GM12878 (cell line): Measurements from ENCODE around the gene TPI1. TPM values are rescaled to one million over a fixed set of nuclear protein-coding genes. Genes with fewer than 3 reads are reported as not detected.

Experiments used
- ATAC-seq: fragments of 200-7000 bp; cut with Tn5 transposase; 3 replicates; pipeline ENCODE4 v1.9.1; 2020; ENCODE audit warnings: mild to moderate bottlenecking, moderate library complexity
- BruUV-seq: library from RNA; stranded (reverse); fragments of 400-500 nt; replicated peaks from 2 replicates; lab custom pipeline; 2021; lab: Mats Ljungman, UMichigan
- CTCF ChIA-PET: fragments of 300-600 bp; sonication (Branson Sonifier 250); formaldehyde crosslinking; extraction: SDS; loops from one replicate; lab custom pipeline; 2021; ENCODE audit warnings: inconsistent platforms; lab: Yijun Ruan, JAX
- POLR2A ChIA-PET: fragments of 350-600 bp; formaldehyde crosslinking; extraction: SDS; loops from one replicate; lab custom pipeline; 2021; ENCODE audit warnings: inconsistent platforms; lab: Charles Lee
- RAD21 ChIA-PET: fragments of 300-600 bp; sonication (Branson Sonifier 250); formaldehyde crosslinking; loops from one replicate; lab custom pipeline; 2023; ENCODE audit warnings: antibody characterized with exemption; ENCODE audit not compliant: unreplicated experiment; lab: Charles Lee
- SMC1A ChIA-PET: fragments of 300-600 bp; sonication (Branson Sonifier 250); formaldehyde crosslinking; loops from one replicate; lab custom pipeline; 2023; ENCODE audit not compliant: unreplicated experiment, uncharacterized antibody; lab: Charles Lee
- DNase-seq: peaks from one replicate; pipeline ENCODE4 v3.0.0-alpha.2; 2011; ENCODE audit warnings: low read depth, low spot score
- FAIRE-seq: peaks from 3 replicates; lab custom pipeline; 2011; peaks lifted over from hg19 to GRCh38; lab: Jason Lieb, UNC
- H2AFZ ChIP-seq: 2 replicates; pipeline ENCODE4 v1.6.0; 2011; ENCODE audit warnings: low read depth, low read length, control low read depth; ENCODE audit not compliant: control insufficient read depth
- H3K27ac ChIP-seq: 2 replicates; pipeline ENCODE4 v1.5.1; 2011; ENCODE audit warnings: control low read depth; ENCODE audit not compliant: control insufficient read depth, insufficient read depth
- H3K27me3 ChIP-seq, 2 experiments: replicated peaks in 1 of 2; 2 replicates each; pipeline versions ENCODE4 v1.6.0 to v1.6.1; 2011; ENCODE audit warnings: low read length in 1 of 2; ENCODE audit not compliant: control insufficient read depth in 2 of 2, insufficient read depth in 2 of 2
- H3K36me3 ChIP-seq, 2 experiments: 2 replicates each; pipeline ENCODE4 v1.5.1; 2011; ENCODE audit warnings: low read length in 1 of 2; ENCODE audit not compliant: control insufficient read depth in 2 of 2, insufficient read depth in 2 of 2
- H3K4me1 ChIP-seq: 2 replicates; pipeline ENCODE4 v1.6.1; 2011; ENCODE audit warnings: mild to moderate bottlenecking, low read length, moderate library complexity, mixed read lengths; ENCODE audit not compliant: control insufficient read depth, insufficient read depth
- H3K4me2 ChIP-seq: 2 replicates; pipeline ENCODE4 v1.6.0; 2011; ENCODE audit warnings: control low read depth; ENCODE audit not compliant: control insufficient read depth, insufficient read depth
- H3K4me3 ChIP-seq: fragments of 200-600 bp; sonication (generic); 2 replicates; pipeline ENCODE4 v1.5.1; 2016
- H3K79me2 ChIP-seq: 2 replicates; pipeline ENCODE4 v1.6.0; 2011; ENCODE audit warnings: low read length; ENCODE audit not compliant: control insufficient read depth, insufficient read depth
- H3K9ac ChIP-seq: 2 replicates; pipeline ENCODE4 v1.8.0; 2011; ENCODE audit warnings: low read length, control low read depth, mixed read lengths; ENCODE audit not compliant: control insufficient read depth, insufficient read depth
- H3K9me3 ChIP-seq: replicated peaks from 3 replicates; pipeline ENCODE4 v1.5.1; 2011; ENCODE audit warnings: mild to moderate bottlenecking, low read length; ENCODE audit not compliant: control insufficient read depth, insufficient read depth
- H4K20me1 ChIP-seq: 2 replicates; pipeline ENCODE4 v1.6.0; 2011; ENCODE audit not compliant: control insufficient read depth, insufficient read depth
- CBX3 ChIP-seq: fragments of 200-600 bp; sonication (generic); IDR thresholded peaks from 2 replicates; pipeline ENCODE4 v1.6.1; 2016; ENCODE audit warnings: low read depth, borderline replicate concordance
- CREM ChIP-seq: IDR thresholded peaks from 2 replicates; pipeline ENCODE4 v1.6.1; 2014; ENCODE audit warnings: antibody characterized with exemption, low read depth
- GATAD2B ChIP-seq: fragments of 450-650 bp; conservative IDR thresholded peaks from 2 replicates; pipeline ENCODE4 v1.6.1; 2017; ENCODE audit warnings: low read depth, mild to moderate bottlenecking, moderate library complexity
- HCFC1 ChIP-seq: fragments of 150-350 bp; IDR thresholded peaks from 2 replicates; pipeline ENCODE4 v1.6.1; 2014; ENCODE audit warnings: low read length
- HDAC2 ChIP-seq: fragments of 200-600 bp; sonication (generic); IDR thresholded peaks from 2 replicates; pipeline ENCODE4 v1.6.1; 2017
- KDM1A ChIP-seq: fragments of 200-600 bp; sonication (generic); IDR thresholded peaks from 2 replicates; pipeline ENCODE4 v1.6.1; 2016; ENCODE audit warnings: borderline replicate concordance
- KLF5 ChIP-seq: fragments of 450-650 bp; IDR thresholded peaks from 2 replicates; pipeline ENCODE4 v1.6.1; 2014; ENCODE audit warnings: mild to moderate bottlenecking; ENCODE audit not compliant: partially characterized antibody
- MYC ChIP-seq: IDR thresholded peaks from 2 replicates; pipeline ENCODE4 v1.6.1; 2011; ENCODE audit warnings: mild to moderate bottlenecking, low read length, moderate library complexity, inconsistent platforms; ENCODE audit not compliant: insufficient read depth, insufficient replicate concordance, insufficient read length, severe bottlenecking
- NFYB ChIP-seq: IDR thresholded peaks from 2 replicates; pipeline ENCODE4 v1.6.1; 2011; ENCODE audit warnings: low read depth, mild to moderate bottlenecking, low read length, improper control_type of control experiment, moderate library complexity; ENCODE audit not compliant: insufficient read depth
- NR2C2 ChIP-seq: IDR thresholded peaks from 2 replicates; pipeline ENCODE4 v1.6.1; 2011; ENCODE audit warnings: borderline replicate concordance, low read depth; ENCODE audit not compliant: control insufficient read depth, insufficient read length
- PAX8 ChIP-seq: fragments of 450-650 bp; IDR thresholded peaks from 2 replicates; pipeline ENCODE4 v1.6.1; 2017; ENCODE audit warnings: mild to moderate bottlenecking, moderate library complexity
- POLR2A ChIP-seq: IDR thresholded peaks from 2 replicates; pipeline ENCODE4 v1.6.1; 2011; ENCODE audit warnings: low read depth, mild to moderate bottlenecking, low read length
- RAD51 ChIP-seq: fragments of 450-650 bp; IDR thresholded peaks from 2 replicates; pipeline ENCODE4 v1.6.1; 2016; ENCODE audit warnings: moderate library complexity, mild to moderate bottlenecking, inconsistent platforms
- SMARCA5 ChIP-seq: fragments of 450-650 bp; IDR thresholded peaks from 2 replicates; pipeline ENCODE4 v1.6.1; 2017; ENCODE audit warnings: mild to moderate bottlenecking
- YBX1 ChIP-seq: fragments of 450-650 bp; IDR thresholded peaks from 2 replicates; pipeline ENCODE4 v1.6.1; 2016; ENCODE audit warnings: antibody characterized with exemption
- WGBS: methylation state at CpG from one replicate; pipeline ENCODE4 v1.1.6; 2016; ENCODE audit warnings: low lambda C conversion rate; ENCODE audit not compliant: insufficient replicate concordance, insufficient coverage; ENCODE audit errors: missing lambda C conversion rate; 5-methylcytosine and 5-hydroxymethylcytosine counted together
- in situ Hi-C: fragments of 300-500 bp; cut with MboI; formaldehyde crosslinking; loops from 9 replicates; pipeline ENCODE4 v1.14.3; 2018; ENCODE audit warnings: mixed read lengths
- intact Hi-C: fragments of 100-400 bp; cut with micrococcal nuclease; formaldehyde crosslinking; loops from one replicate; pipeline ENCODE4 v1.14.2; 2022; ENCODE audit not compliant: unreplicated experiment
- polyA plus RNA-seq, 11 experiments: library from polyadenylated mRNA; depleted of rRNA in 4 of 11; unstranded in 6 of 11; stranded (reverse) in 5 of 11; fragments of >200 nt; fragmentation: Nextera tagmentation in 4 of 11; fragmentation: Illumina TruSeq in 1 of 11; extraction: Ambion mirVana in 4 of 11; extraction: Trizol in 1 of 11; gene quantifications; 1 replicate in 1 of 11; 2 replicates in 10 of 11; pipeline versions ENCODE4 v1.2.1 to v1.2.3, GENCODE V29; 2011 to 2016; ENCODE audit warnings: inconsistent platforms in 2 of 11, missing spikeins in 2 of 11, low read depth in 1 of 11
- total RNA-seq, 4 experiments: library from RNA; depleted of rRNA in 3 of 4; stranded (reverse); fragments of >200 nt in 3 of 4; fragmentation: Illumina TruSeq in 1 of 4; extraction: Trizol in 1 of 4; gene quantifications; 2 replicates each; pipeline versions ENCODE4 v1.2.1 to v1.2.3, GENCODE V29; 2013 to 2021
- TF ChIP-seq, protein P1 (sequence below): IDR thresholded peaks from 2 replicates; pipeline ENCODE4 v1.6.1; 2012; ENCODE audit warnings: low read length, inconsistent platforms
- TF ChIP-seq, protein P2 (sequence below): fragments of 450-650 bp; IDR thresholded peaks from 2 replicates; pipeline ENCODE4 v1.6.1; 2016; ENCODE audit warnings: mild to moderate bottlenecking, moderate library complexity, borderline replicate concordance
- TF ChIP-seq, protein P3 (sequence below): fragments of 450-650 bp; IDR thresholded peaks from 2 replicates; pipeline ENCODE4 v1.6.1; 2018; ENCODE audit warnings: borderline replicate concordance, mild to moderate bottlenecking; ENCODE audit not compliant: partially characterized antibody

TPI1 gene
- total and polyA plus RNA-seq, 10 of the 15 experiments (the other 5 are each of a cell fraction or from before 2014, with no cell fraction given), result 916 to 7,349 (median 1,677) TPM

DNA sequence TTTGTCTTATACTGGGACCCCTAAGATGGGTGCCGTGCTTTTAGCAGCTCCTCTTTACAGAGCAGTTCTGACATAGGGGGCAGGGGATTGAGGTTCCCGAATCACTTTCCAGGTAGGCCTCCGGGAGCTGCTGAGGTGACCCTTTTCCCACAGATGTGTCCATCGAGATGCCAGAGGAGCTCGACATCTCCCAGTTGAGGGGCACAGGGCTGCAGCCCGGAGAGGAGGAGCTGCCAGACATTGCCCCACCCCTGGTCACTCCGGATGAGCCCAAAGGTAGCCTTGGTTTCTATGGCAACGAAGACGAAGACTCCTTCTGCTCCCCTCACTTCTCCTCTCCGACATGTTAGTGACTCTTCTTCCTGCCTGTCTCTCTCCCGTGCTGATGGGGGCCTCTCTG is 4.3 kb upstream of the TPI1 start:
- no peak for TF ChIP-seq NR2C2
- no peak for TF ChIP-seq HCFC1
- TF ChIP-seq YBX1, result no peak
- TF ChIP-seq KDM1A, result no peak
- TF ChIP-seq, protein P1, sequence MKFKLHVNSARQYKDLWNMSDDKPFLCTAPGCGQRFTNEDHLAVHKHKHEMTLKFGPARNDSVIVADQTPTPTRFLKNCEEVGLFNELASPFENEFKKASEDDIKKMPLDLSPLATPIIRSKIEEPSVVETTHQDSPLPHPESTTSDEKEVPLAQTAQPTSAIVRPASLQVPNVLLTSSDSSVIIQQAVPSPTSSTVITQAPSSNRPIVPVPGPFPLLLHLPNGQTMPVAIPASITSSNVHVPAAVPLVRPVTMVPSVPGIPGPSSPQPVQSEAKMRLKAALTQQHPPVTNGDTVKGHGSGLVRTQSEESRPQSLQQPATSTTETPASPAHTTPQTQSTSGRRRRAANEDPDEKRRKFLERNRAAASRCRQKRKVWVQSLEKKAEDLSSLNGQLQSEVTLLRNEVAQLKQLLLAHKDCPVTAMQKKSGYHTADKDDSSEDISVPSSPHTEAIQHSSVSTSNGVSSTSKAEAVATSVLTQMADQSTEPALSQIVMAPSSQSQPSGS, result no peak
- TF ChIP-seq POLR2A, result no peak
- TF ChIP-seq CREM, result no peak
- no peak for TF ChIP-seq CBX3
- no peak for TF ChIP-seq HDAC2
- TF ChIP-seq GATAD2B, result no peak
- no peak for TF ChIP-seq PAX8
- TF ChIP-seq RAD51, result no peak
- TF ChIP-seq, protein P2, sequence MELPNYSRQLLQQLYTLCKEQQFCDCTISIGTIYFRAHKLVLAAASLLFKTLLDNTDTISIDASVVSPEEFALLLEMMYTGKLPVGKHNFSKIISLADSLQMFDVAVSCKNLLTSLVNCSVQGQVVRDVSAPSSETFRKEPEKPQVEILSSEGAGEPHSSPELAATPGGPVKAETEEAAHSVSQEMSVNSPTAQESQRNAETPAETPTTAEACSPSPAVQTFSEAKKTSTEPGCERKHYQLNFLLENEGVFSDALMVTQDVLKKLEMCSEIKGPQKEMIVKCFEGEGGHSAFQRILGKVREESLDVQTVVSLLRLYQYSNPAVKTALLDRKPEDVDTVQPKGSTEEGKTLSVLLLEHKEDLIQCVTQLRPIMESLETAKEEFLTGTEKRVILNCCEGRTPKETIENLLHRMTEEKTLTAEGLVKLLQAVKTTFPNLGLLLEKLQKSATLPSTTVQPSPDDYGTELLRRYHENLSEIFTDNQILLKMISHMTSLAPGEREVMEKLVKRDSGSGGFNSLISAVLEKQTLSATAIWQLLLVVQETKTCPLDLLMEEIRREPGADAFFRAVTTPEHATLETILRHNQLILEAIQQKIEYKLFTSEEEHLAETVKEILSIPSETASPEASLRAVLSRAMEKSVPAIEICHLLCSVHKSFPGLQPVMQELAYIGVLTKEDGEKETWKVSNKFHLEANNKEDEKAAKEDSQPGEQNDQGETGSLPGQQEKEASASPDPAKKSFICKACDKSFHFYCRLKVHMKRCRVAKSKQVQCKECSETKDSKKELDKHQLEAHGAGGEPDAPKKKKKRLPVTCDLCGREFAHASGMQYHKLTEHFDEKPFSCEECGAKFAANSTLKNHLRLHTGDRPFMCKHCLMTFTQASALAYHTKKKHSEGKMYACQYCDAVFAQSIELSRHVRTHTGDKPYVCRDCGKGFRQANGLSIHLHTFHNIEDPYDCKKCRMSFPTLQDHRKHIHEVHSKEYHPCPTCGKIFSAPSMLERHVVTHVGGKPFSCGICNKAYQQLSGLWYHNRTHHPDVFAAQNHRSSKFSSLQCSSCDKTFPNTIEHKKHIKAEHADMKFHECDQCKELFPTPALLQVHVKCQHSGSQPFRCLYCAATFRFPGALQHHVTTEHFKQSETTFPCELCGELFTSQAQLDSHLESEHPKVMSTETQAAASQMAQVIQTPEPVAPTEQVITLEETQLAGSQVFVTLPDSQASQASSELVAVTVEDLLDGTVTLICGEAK, result no peak
- no peak for TF ChIP-seq MYC
- TF ChIP-seq SMARCA5, result no peak
- no peak for TF ChIP-seq NFYB
- TF ChIP-seq, protein P3, sequence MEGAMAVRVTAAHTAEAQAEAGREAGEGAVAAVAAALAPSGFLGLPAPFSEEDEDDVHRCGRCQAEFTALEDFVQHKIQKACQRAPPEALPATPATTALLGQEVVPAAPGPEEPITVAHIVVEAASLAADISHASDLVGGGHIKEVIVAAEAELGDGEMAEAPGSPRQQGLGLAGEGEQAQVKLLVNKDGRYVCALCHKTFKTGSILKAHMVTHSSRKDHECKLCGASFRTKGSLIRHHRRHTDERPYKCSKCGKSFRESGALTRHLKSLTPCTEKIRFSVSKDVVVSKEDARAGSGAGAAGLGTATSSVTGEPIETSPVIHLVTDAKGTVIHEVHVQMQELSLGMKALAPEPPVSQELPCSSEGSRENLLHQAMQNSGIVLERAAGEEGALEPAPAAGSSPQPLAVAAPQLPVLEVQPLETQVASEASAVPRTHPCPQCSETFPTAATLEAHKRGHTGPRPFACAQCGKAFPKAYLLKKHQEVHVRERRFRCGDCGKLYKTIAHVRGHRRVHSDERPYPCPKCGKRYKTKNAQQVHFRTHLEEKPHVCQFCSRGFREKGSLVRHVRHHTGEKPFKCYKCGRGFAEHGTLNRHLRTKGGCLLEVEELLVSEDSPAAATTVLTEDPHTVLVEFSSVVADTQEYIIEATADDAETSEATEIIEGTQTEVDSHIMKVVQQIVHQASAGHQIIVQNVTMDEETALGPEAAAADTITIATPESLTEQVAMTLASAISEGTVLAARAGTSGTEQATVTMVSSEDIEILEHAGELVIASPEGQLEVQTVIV, result no peak
- TF ChIP-seq KLF5, result no peak
- Histone ChIP-seq H3K9me3 (no peaks in the 10 kb centered on the region), H3K4me3 (no peak overlapping the region), H3K27ac (no peak overlapping the region), H2AFZ (no peak overlapping the region), H3K4me2 (no peak overlapping the region), H3K27me3 (no peaks in the 10 kb centered on the region), H3K79me2 (peaks cover 12% of the 10 kb centered on the region), H3K36me3 (peaks cover 30 to 40% of the 10 kb centered on the region in 2 experiments), H3K4me1 (peaks cover 6% of the 10 kb centered on the region), H4K20me1 (no peaks in the 10 kb centered on the region), H3K9ac (no peak overlapping the region)
- FAIRE-seq (no peak), DNase-seq (no peak), ATAC-seq (no peak)
- ChIA-PET CTCF (interaction anchor here (1.7 kb wide), 1 partner anchor 10 kb away, joined by 4 read pairs; the partner anchor contains the start of gene SPSB2), RAD21 (no interaction called here), POLR2A (no interaction called here), SMC1A (no interaction called here)
- intact Hi-C loops, result no loop called here
- in situ Hi-C loops, result no loop called here
- BruUV-seq, result no TSS peak
- 96% methylated on average over 11 of the region's 11 CpGs for WGBS
